ENCODE data around the gene ZC3H4. TPM values are rescaled to one million over a fixed set of nuclear protein-coding genes. Genes with fewer than 3 reads are reported as not detected.
"Not testable (repeated sequence)": the region's sequence is repeated elsewhere in the genome, so short reads cannot be mapped to it uniquely, and the experiment has no call there.

The ZC3H4 gene
- total RNA-seq, 1 donor from 2014 or later: 53.1 TPM

- no peak for TF ChIP-seq CTCF (IDR thresholded peaks at IDR 0.05)
- Mint-ChIP-seq H3K4me1 (ENCODE audit: unreplicated experiment) (peaks cover 3% of the 10 kb centered on the region), H3K4me3 (ENCODE audit: unreplicated experiment) (no peak overlapping the region), H3K36me3 (ENCODE audit: unreplicated experiment) (peaks cover 53% of the 10 kb centered on the region), H3K27me3 (ENCODE audit: unreplicated experiment) (no peaks in the 10 kb centered on the region), H3K9me3 (ENCODE audit: unreplicated experiment) (no peaks in the 10 kb centered on the region), H3K27ac (ENCODE audit: unreplicated experiment) (no peak overlapping the region)
- DNase-seq (ENCODE audit: extremely low spot score, unreplicated experiment): no peak
These were observed 28.6 kb downstream of the ZC3H4 start for GRCh38 chr19:47084879-47085439.

GRCh38 chr19:47082493-47082892 is 31.1 kb downstream of the ZC3H4 start:
- Mint-ChIP-seq H3K4me3 (ENCODE audit: unreplicated experiment) (no peak overlapping the region), H3K27me3 (ENCODE audit: unreplicated experiment) (no peaks in the 10 kb centered on the region), H3K9me3 (ENCODE audit: unreplicated experiment) (no peaks in the 10 kb centered on the region), H3K36me3 (ENCODE audit: unreplicated experiment) (peaks cover 53% of the 10 kb centered on the region), H3K4me1 (ENCODE audit: unreplicated experiment) (peaks cover 10% of the 10 kb centered on the region), H3K27ac (ENCODE audit: unreplicated experiment) (no peak overlapping the region)
- no peak for TF ChIP-seq CTCF (IDR thresholded peaks at IDR 0.05)
- DNase-seq (ENCODE audit: extremely low spot score, unreplicated experiment): no peak

GRCh38 chr19:47081095-47081494 is 32.5 kb downstream of the ZC3H4 start:
- Mint-ChIP-seq H3K36me3 (ENCODE audit: unreplicated experiment) (peaks cover 47% of the 10 kb centered on the region), H3K4me3 (ENCODE audit: unreplicated experiment) (no peak overlapping the region), H3K27me3 (ENCODE audit: unreplicated experiment) (no peaks in the 10 kb centered on the region), H3K4me1 (ENCODE audit: unreplicated experiment) (peaks cover 10% of the 10 kb centered on the region), H3K27ac (ENCODE audit: unreplicated experiment) (no peak overlapping the region), H3K9me3 (ENCODE audit: unreplicated experiment) (no peaks in the 10 kb centered on the region)
- no peak for TF ChIP-seq CTCF (IDR thresholded peaks at IDR 0.05)
- DNase-seq (ENCODE audit: extremely low spot score, unreplicated experiment): no peak

GRCh38 chr19:47078351-47078750 is 35.2 kb downstream of the ZC3H4 start:
- peaks cover 10% of the 10 kb centered on the region for H3K4me1 Mint-ChIP-seq (ENCODE audit: unreplicated experiment)
- not testable (repeated sequence) for H3K27ac Mint-ChIP-seq (ENCODE audit: unreplicated experiment); H3K9me3 Mint-ChIP-seq (ENCODE audit: unreplicated experiment); H3K27me3 Mint-ChIP-seq (ENCODE audit: unreplicated experiment); DNase-seq (ENCODE audit: extremely low spot score, unreplicated experiment); H3K4me3 Mint-ChIP-seq (ENCODE audit: unreplicated experiment)
- peaks cover 34% of the 10 kb centered on the region for H3K36me3 Mint-ChIP-seq (ENCODE audit: unreplicated experiment)

- Mint-ChIP-seq H3K36me3 (ENCODE audit: unreplicated experiment) (peaks cover 23% of the 10 kb centered on the region), H3K9me3 (ENCODE audit: unreplicated experiment) (no peaks in the 10 kb centered on the region), H3K4me1 (ENCODE audit: unreplicated experiment) (peaks cover 10% of the 10 kb centered on the region), H3K4me3 (ENCODE audit: unreplicated experiment) (no peak overlapping the region), H3K27ac (ENCODE audit: unreplicated experiment) (no peak overlapping the region), H3K27me3 (ENCODE audit: unreplicated experiment) (no peaks in the 10 kb centered on the region)
- no peak for TF ChIP-seq CTCF (IDR thresholded peaks at IDR 0.05)
- no peak for DNase-seq (ENCODE audit: extremely low spot score, unreplicated experiment)
These were observed 37.6 kb downstream of the ZC3H4 start for GRCh38 chr19:47075941-47076340.

All from osteocyte (in vitro differentiated cells).